T-cell (primary cell): ENCODE results near the gene CCNYL1. TPM values are rescaled to one million over a fixed set of nuclear protein-coding genes. Genes with fewer than 3 reads are reported as not detected.

Experiments used
- ATAC-seq, 4 experiments: fragments of 200-7000 bp in 3 of 4; fragments of 150-1000 bp in 1 of 4; cut with Tn5 transposase; replicated peaks in 1 of 4; 1 replicate in 3 of 4; 2 replicates in 1 of 4; pipeline ENCODE4 v1.10.0; 2021; ENCODE audit warnings: moderate library complexity in 3 of 4, mild to moderate bottlenecking in 2 of 4, moderate number of reproducible peaks in 1 of 4
- CTCF ChIA-PET, 2 donors: fragments of 300-600 bp; sonication (Branson Sonifier 250); formaldehyde crosslinking; loops; one replicate each; lab custom pipeline; 2022; ENCODE audit warnings: antibody characterized with exemption in 2 of 2; lab: Charles Lee
- POLR2A ChIA-PET, 2 donors: fragments of 300-600 bp; sonication (Branson Sonifier 250); formaldehyde crosslinking; loops; one replicate each; lab custom pipeline; 2022; ENCODE audit warnings: antibody characterized with exemption in 2 of 2; lab: Charles Lee
- DNase-seq, 35 experiments: peaks; one replicate each; pipeline versions ENCODE4 v3.0.0 to v3.0.0-alpha.2; 2013 to 2023
- H3K27ac ChIP-seq: one replicate; pipeline ENCODE4 v1.5.1; 2013; ENCODE audit warnings: low read length
- H3K27me3 ChIP-seq, 2 experiments: replicated peaks in 1 of 2; 1 replicate in 1 of 2; 2 replicates in 1 of 2; pipeline versions ENCODE4 v1.6.1 to v1.7.0; 2013; ENCODE audit warnings: low read length in 1 of 2, mixed read lengths in 1 of 2; ENCODE audit not compliant: control insufficient read depth in 2 of 2, insufficient read depth in 2 of 2; ENCODE audit errors: extremely low read depth in 1 of 2
- H3K36me3 ChIP-seq, 2 donors: 1 replicate in 1 of 2; 2 replicates in 1 of 2; pipeline versions ENCODE4 v1.6.1 to v1.7.0; 2013; ENCODE audit warnings: low read length in 1 of 2; ENCODE audit not compliant: control insufficient read depth in 2 of 2, insufficient read depth in 1 of 2; ENCODE audit errors: extremely low read depth in 1 of 2
- H3K4me1 ChIP-seq, 2 experiments: 1 replicate in 1 of 2; 2 replicates in 1 of 2; pipeline versions ENCODE4 v1.6.1 to v1.7.0; 2013; ENCODE audit warnings: low read length in 2 of 2, mixed read lengths in 1 of 2; ENCODE audit not compliant: insufficient read depth in 2 of 2, control insufficient read depth in 1 of 2; ENCODE audit errors: extremely low read depth in 1 of 2
- H3K4me3 ChIP-seq, 2 donors: 1 replicate in 1 of 2; 2 replicates in 1 of 2; pipeline versions ENCODE4 v1.5.1 to v1.7.0; 2013; ENCODE audit warnings: mild to moderate bottlenecking in 2 of 2, low read length in 1 of 2, moderate library complexity in 1 of 2; ENCODE audit not compliant: control insufficient read depth in 1 of 2; ENCODE audit errors: extremely low read depth in 1 of 2
- H3K9me3 ChIP-seq: 2 replicates; pipeline ENCODE4 v1.7.0; 2013
- H3K27ac Mint-ChIP-seq, 2 donors: one replicate each; pipeline ENCODE4 v1.8.0; 2020 to 2021; ENCODE audit warnings: mild to moderate bottlenecking in 2 of 2, mixed read lengths in 2 of 2
- H3K27me3 Mint-ChIP-seq, 2 donors: one replicate each; pipeline ENCODE4 v1.8.0; 2021 to 2022; ENCODE audit warnings: mixed read lengths in 2 of 2
- H3K36me3 Mint-ChIP-seq: one replicate; pipeline ENCODE4 v1.8.0; 2021; ENCODE audit warnings: mixed read lengths
- H3K4me1 Mint-ChIP-seq, 3 donors: one replicate each; pipeline ENCODE4 v1.8.0; 2020 to 2022; ENCODE audit warnings: mixed read lengths in 3 of 3, mild to moderate bottlenecking in 1 of 3
- H3K4me3 Mint-ChIP-seq, 3 donors: one replicate each; pipeline ENCODE4 v1.8.0; 2020 to 2022; ENCODE audit warnings: mild to moderate bottlenecking in 3 of 3, mixed read lengths in 3 of 3, moderate library complexity in 3 of 3
- H3K9me3 Mint-ChIP-seq, 3 donors: one replicate each; pipeline ENCODE4 v1.8.0; 2020 to 2022; ENCODE audit warnings: mixed read lengths in 3 of 3
- WGBS: methylation state at CpG from one replicate; pipeline ENCODE4 v1.1.5; 2013; ENCODE audit warnings: missing lambda C conversion rate; ENCODE audit not compliant: insufficient coverage; 5-methylcytosine and 5-hydroxymethylcytosine counted together
- total RNA-seq, 35 experiments: library from RNA in 6 of 35; stranded (reverse) in 6 of 35; fragments of 120-200 nt in 1 of 35; gene quantifications; one replicate each; pipeline versions ENCODE4 v1.2.1 to v1.2.4 and lab custom pipeline; 2013 to 2026

The CCNYL1 gene
- total RNA-seq, 5 donors from 2014 or later (not counting 1 experiment from before 2014, with no cell fraction given) = 9.0 to 13.6 (median 11.0) TPM

DNA sequence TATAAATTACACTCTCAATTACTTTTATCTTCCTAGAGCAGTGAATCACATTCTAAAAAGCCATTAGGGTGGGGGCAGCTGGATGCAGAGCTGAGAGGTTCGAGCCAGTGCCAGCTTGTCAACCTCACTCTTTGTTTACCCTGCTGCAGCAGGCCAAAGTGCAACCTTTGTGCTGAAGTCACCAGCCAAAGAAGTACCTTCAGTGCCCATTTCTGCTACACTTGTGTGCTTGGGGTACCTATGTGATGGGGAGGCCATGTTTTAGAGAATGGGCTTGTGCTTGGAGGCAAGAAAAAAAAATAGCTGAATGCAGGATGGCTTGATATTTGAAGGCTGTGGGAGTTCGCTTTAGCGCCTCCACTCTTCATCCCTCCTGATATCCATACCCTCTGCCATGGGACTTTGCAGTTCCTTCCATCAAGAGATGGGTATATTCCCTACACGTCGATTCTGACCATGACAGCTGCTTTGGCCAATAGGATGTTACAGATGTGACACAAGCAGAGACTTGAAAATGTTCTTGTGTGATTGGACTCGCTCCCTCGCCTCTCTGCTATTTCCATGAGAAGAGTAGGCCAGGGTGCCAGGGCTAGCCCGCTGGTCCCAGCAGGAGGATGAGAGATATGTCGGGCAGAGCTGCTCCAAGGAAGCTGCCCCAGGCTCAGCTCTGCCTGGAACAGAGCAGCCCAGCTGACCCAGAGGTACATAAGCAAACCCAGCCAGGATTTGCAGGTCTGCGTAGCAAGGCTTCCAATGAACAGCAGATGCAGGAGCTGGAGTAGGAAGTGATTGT lies 71.0 kb downstream of the CCNYL1 start:
- Mint-ChIP-seq H3K27ac (no peak overlapping the region), H3K27me3 (peaks cover 2 to 3% of the 10 kb centered on the region in 2 donors), H3K4me1 (no peaks in the 10 kb centered on the region), H3K36me3 (no peaks in the 10 kb centered on the region), H3K9me3 (no peaks in the 10 kb centered on the region), H3K4me3 (no peak overlapping the region)
- 85% methylated on average over 4 of the region's 10 CpGs for WGBS
- DNase-seq = no peak
- Histone ChIP-seq H3K4me1 (no peaks in the 10 kb centered on the region), H3K9me3 (no peaks in the 10 kb centered on the region), H3K27ac (no peak overlapping the region), H3K36me3 (no peaks in the 10 kb centered on the region), H3K27me3 (no peaks in the 10 kb centered on the region), H3K4me3 (no peak overlapping the region)
- ChIA-PET CTCF (no interaction called here), POLR2A (no interaction called here)
- ATAC-seq = no peak

- H3K9me3 ChIP-seq = no peaks in the 10 kb centered on the region
- H3K4me3 Mint-ChIP-seq = no peak overlapping the region
- no peaks in the 10 kb centered on the region for H3K4me1 Mint-ChIP-seq
- H3K27ac ChIP-seq = no peak overlapping the region
- H3K36me3 Mint-ChIP-seq = no peaks in the 10 kb centered on the region
- no peak overlapping the region for H3K27ac Mint-ChIP-seq
- no CpG with 5 or more reads among the region's 2 CpGs for WGBS
- H3K4me3 ChIP-seq = no peak overlapping the region
- H3K36me3 ChIP-seq = no peaks in the 10 kb centered on the region
- POLR2A ChIA-PET = interaction anchor here in 1 of 2 donors (0.9 kb wide), 1 partner anchor 72 kb away, joined by 3 read pairs; the partner anchor contains the start of gene CCNYL1
- DNase-seq (no peak), ATAC-seq (no peak)
- H3K27me3 Mint-ChIP-seq = peaks cover 2 to 3% of the 10 kb centered on the region in 2 donors
- no peaks in the 10 kb centered on the region for H3K4me1 ChIP-seq
- no peaks in the 10 kb centered on the region for H3K9me3 Mint-ChIP-seq
- no peaks in the 10 kb centered on the region for H3K27me3 ChIP-seq
- CTCF ChIA-PET = interaction anchor here in 1 of 2 donors (0.6 kb wide), 2 partner anchors 77 to 279 kb away, joined by 3 read pairs; no protein-coding TSS in a partner anchor
Observed at GRCh38 chr2:207783514-207783913, 72.1 kb downstream of the CCNYL1 start.

DNA sequence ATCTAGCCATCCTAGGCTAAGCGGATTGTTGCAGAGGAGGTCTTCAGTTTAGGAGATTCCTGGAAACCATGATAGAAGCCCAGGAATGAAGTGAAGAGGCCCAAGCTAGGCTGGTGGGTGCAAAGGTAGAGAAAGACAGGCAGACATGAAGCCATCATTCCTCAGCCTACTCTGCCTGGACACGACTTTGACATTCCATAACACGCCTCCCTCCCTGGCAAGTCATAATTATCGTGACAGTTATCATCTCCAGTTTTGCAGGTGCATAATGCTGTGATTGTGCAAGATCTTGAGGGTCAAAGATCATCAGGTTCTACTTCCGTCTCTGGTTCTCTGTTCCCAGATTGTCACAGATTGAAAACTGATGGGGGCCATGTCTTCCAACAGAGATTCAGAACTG lies 73.5 kb downstream of the CCNYL1 start:
- 90% methylated on average over 1 of the region's 5 CpGs for WGBS
- Histone ChIP-seq H3K27me3 (no peaks in the 10 kb centered on the region), H3K4me3 (no peak overlapping the region), H3K27ac (no peak overlapping the region), H3K9me3 (no peaks in the 10 kb centered on the region), H3K36me3 (no peaks in the 10 kb centered on the region), H3K4me1 (no peaks in the 10 kb centered on the region)
- H3K4me3 Mint-ChIP-seq = no peak overlapping the region
- no peaks in the 10 kb centered on the region for H3K9me3 Mint-ChIP-seq
- POLR2A ChIA-PET = interaction anchor here in 1 of 2 donors (0.5 to 0.6 kb wide), 2 partner anchors 11 to 25 kb away, joined by 3 to 7 read pairs; no protein-coding TSS in a partner anchor
- no peak overlapping the region for H3K27ac Mint-ChIP-seq
- ATAC-seq = no peak
- H3K36me3 Mint-ChIP-seq = no peaks in the 10 kb centered on the region
- CTCF ChIA-PET = no interaction called here
- DNase-seq = no peak
- H3K4me1 Mint-ChIP-seq = no peaks in the 10 kb centered on the region
- H3K27me3 Mint-ChIP-seq = peaks cover 2 to 3% of the 10 kb centered on the region in 2 donors

- no peak overlapping the region for H3K27ac Mint-ChIP-seq
- Histone ChIP-seq H3K36me3 (no peaks in the 10 kb centered on the region), H3K27ac (no peak overlapping the region), H3K9me3 (no peaks in the 10 kb centered on the region), H3K4me1 (no peaks in the 10 kb centered on the region), H3K4me3 (no peak overlapping the region), H3K27me3 (no peaks in the 10 kb centered on the region)
- no CpG with 5 or more reads among the region's 3 CpGs for WGBS
- H3K4me1 Mint-ChIP-seq = no peaks in the 10 kb centered on the region
- ChIA-PET CTCF (no interaction called here), POLR2A (no interaction called here)
- no peaks in the 10 kb centered on the region for H3K36me3 Mint-ChIP-seq
- no peak overlapping the region for H3K4me3 Mint-ChIP-seq
- DNase-seq = no peak
- no peaks in the 10 kb centered on the region for H3K9me3 Mint-ChIP-seq
- ATAC-seq = no peak
- peaks cover 3 to 8% of the 10 kb centered on the region in 2 donors for H3K27me3 Mint-ChIP-seq
Observed at GRCh38 chr2:207787017-207787416, 75.6 kb downstream of the CCNYL1 start.

DNA sequence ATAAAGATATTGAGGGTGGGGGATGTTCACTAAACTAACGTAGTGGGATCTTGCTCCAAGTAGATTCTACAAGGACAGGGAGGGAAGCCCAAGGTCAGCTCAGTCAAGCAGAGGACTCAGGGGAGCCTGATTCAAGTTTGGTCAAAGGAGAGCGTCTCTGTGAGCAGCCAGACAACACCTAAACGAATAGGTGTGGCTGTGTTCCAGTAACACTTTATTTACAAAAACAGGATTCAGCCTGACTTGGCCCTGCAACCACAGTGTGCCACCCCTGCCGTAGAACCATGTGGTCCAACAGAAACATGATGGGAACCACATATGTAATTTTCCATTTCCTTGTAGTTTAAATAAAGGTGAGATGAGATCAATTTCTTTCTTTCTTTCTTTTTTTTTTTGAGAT lies 76.4 kb downstream of the CCNYL1 start:
- H3K9me3 Mint-ChIP-seq = no peaks in the 10 kb centered on the region
- ChIA-PET POLR2A (no interaction called here), CTCF (no interaction called here)
- H3K27ac Mint-ChIP-seq = no peak overlapping the region
- WGBS = 63% methylated on average over 1 of the region's 4 CpGs
- H3K4me3 Mint-ChIP-seq = no peak overlapping the region
- Histone ChIP-seq H3K36me3 (no peaks in the 10 kb centered on the region), H3K9me3 (no peaks in the 10 kb centered on the region), H3K27ac (no peak overlapping the region), H3K4me3 (no peak overlapping the region), H3K4me1 (no peaks in the 10 kb centered on the region), H3K27me3 (no peaks in the 10 kb centered on the region)
- no peak for ATAC-seq
- DNase-seq = no peak
- H3K4me1 Mint-ChIP-seq = no peaks in the 10 kb centered on the region
- H3K36me3 Mint-ChIP-seq = no peaks in the 10 kb centered on the region
- peaks cover 3 to 11% of the 10 kb centered on the region in 2 donors for H3K27me3 Mint-ChIP-seq

GRCh38 chr2:207790898-207791297 lies 79.5 kb downstream of the CCNYL1 start:
- Histone ChIP-seq H3K27ac (no peak overlapping the region), H3K4me3 (no peak overlapping the region), H3K36me3 (no peaks in the 10 kb centered on the region), H3K4me1 (no peaks in the 10 kb centered on the region), H3K27me3 (peaks cover 0 to 12% of the 10 kb centered on the region in 2 experiments), H3K9me3 (no peaks in the 10 kb centered on the region)
- Mint-ChIP-seq H3K4me3 (no peak overlapping the region), H3K27me3 (peaks cover 8 to 17% of the 10 kb centered on the region in 2 donors), H3K9me3 (no peaks in the 10 kb centered on the region), H3K27ac (no peak overlapping the region), H3K36me3 (no peaks in the 10 kb centered on the region), H3K4me1 (no peaks in the 10 kb centered on the region)
- CTCF ChIA-PET = no interaction called here
- ATAC-seq = no peak
- no peak for DNase-seq
- WGBS = 100% methylated on average over 1 of the region's 1 CpG
- POLR2A ChIA-PET = no interaction called here
